A549 (cell line): Measurements from ENCODE around the gene KLHL22. TPM values are rescaled to one million over a fixed set of nuclear protein-coding genes. Genes with fewer than 3 reads are reported as not detected.

ENCODE experiments used
- ATAC-seq, 2 experiments: fragments of 200-7000 bp in 1 of 2; fragments of >200 bp in 1 of 2; cut with Nextera tagmentation in 1 of 2; cut with Tn5 transposase in 1 of 2; 3 replicates each; pipeline versions ENCODE4 v1.8.0 to v1.9.1; 2018 to 2020; ENCODE audit warnings: mild to moderate bottlenecking in 1 of 2, moderate library complexity in 1 of 2
- CTCF ChIA-PET: fragments of 300-600 bp; sonication (Branson Sonifier 250); formaldehyde crosslinking; extraction: SDS; loops from one replicate; lab custom pipeline; 2021; ENCODE audit warnings: antibody characterized with exemption, inconsistent platforms; lab: Yijun Ruan, JAX
- POLR2A ChIA-PET: fragments of 350-600 bp; formaldehyde crosslinking; extraction: SDS; loops from one replicate; lab custom pipeline; 2021; ENCODE audit warnings: antibody characterized with exemption, inconsistent platforms; lab: Yijun Ruan, JAX
- DNase-seq, 2 experiments: peaks; one replicate each; pipeline versions ENCODE4 v3.0.0 to v3.0.0-alpha.2; 2011 to 2016; ENCODE audit warnings: low read depth in 1 of 2, low spot score in 1 of 2
- FAIRE-seq: peaks from 2 replicates; lab custom pipeline; 2011; peaks lifted over from hg19 to GRCh38; lab: Jason Lieb, UNC
- H3K27ac ChIP-seq, 2 experiments: fragments of >200 bp; sonication (Bioruptor Twin); formaldehyde crosslinking; 3 replicates each; pipeline ENCODE4 v1.5.1; 2016 to 2017
- H3K4me1 ChIP-seq: fragments of >200 bp; sonication (Bioruptor Twin); formaldehyde crosslinking; 3 replicates; pipeline ENCODE4 v1.6.1; 2016
- H3K4me2 ChIP-seq: fragments of >200 bp; sonication (Bioruptor Twin); formaldehyde crosslinking; 3 replicates; pipeline ENCODE4 v1.6.1; 2016
- H3K4me3 ChIP-seq: fragments of >200 bp; sonication (Bioruptor Twin); formaldehyde crosslinking; 3 replicates; pipeline ENCODE4 v1.5.1; 2016
- H3K9me3 ChIP-seq: fragments of >200 bp; sonication (Bioruptor Twin); formaldehyde crosslinking; 3 replicates; pipeline ENCODE4 v1.6.1; 2016
- CBX2 ChIP-seq: fragments of 200-600 bp; sonication (generic); IDR thresholded peaks from 2 replicates; pipeline ENCODE4 v1.6.1; 2016; ENCODE audit warnings: low read depth, mild to moderate bottlenecking, borderline replicate concordance
- CBX8 ChIP-seq: fragments of 200-600 bp; sonication (generic); IDR thresholded peaks from 2 replicates; pipeline ENCODE4 v1.6.1; 2016
- EHMT2 ChIP-seq: fragments of 200-600 bp; sonication (generic); IDR thresholded peaks from 2 replicates; pipeline ENCODE4 v1.6.1; 2016; ENCODE audit warnings: antibody characterized with exemption, low read depth, mild to moderate bottlenecking, moderate library complexity
- FOXS1 ChIP-seq: fragments of 250-450 bp; sonication (Bioruptor Pico); IDR thresholded peaks from 2 replicates; pipeline ENCODE4 v1.5.0; 2020; ENCODE audit warnings: mild to moderate bottlenecking, moderate library complexity
- HEYL ChIP-seq: fragments of 250-450 bp; sonication (Bioruptor Pico); IDR thresholded peaks from 2 replicates; pipeline ENCODE4 v1.8.0; 2021; ENCODE audit warnings: mild to moderate bottlenecking, moderate library complexity
- HOXA7 ChIP-seq: fragments of 250-450 bp; sonication (Bioruptor Pico); IDR thresholded peaks from 2 replicates; pipeline ENCODE4 v1.5.0; 2020; ENCODE audit warnings: mild to moderate bottlenecking, moderate library complexity
- HOXB5 ChIP-seq: fragments of 250-450 bp; sonication (Bioruptor Pico); IDR thresholded peaks from 2 replicates; pipeline ENCODE4 v1.5.0; 2020; ENCODE audit warnings: mild to moderate bottlenecking, moderate library complexity
- JUN ChIP-seq, 2 experiments: fragments of >200 bp; sonication (Bioruptor Twin); formaldehyde crosslinking; IDR thresholded peaks; 2 replicates in 1 of 2; 3 replicates in 1 of 2; pipeline ENCODE4 v1.6.1; 2016 to 2017
- KDM5A ChIP-seq: fragments of 200-600 bp; sonication (generic); IDR thresholded peaks from 2 replicates; pipeline ENCODE4 v1.6.1; 2016; ENCODE audit warnings: antibody characterized with exemption, mild to moderate bottlenecking
- MAFK ChIP-seq: fragments of 450-650 bp; IDR thresholded peaks from 2 replicates; pipeline ENCODE4 v1.6.1; 2014; ENCODE audit not compliant: partially characterized antibody
- MYC ChIP-seq: IDR thresholded peaks from 2 replicates; pipeline ENCODE4 v1.6.1; 2012; ENCODE audit warnings: mild to moderate bottlenecking, inconsistent platforms, low read length, improper control_type of control experiment, borderline replicate concordance
- NPAS2 ChIP-seq: fragments of 250-450 bp; sonication (Bioruptor Pico); IDR thresholded peaks from 2 replicates; pipeline ENCODE4 v1.8.0; 2022; ENCODE audit warnings: mild to moderate bottlenecking, moderate library complexity, borderline replicate concordance
- PBX3 ChIP-seq: IDR thresholded peaks from 2 replicates; pipeline ENCODE4 v1.6.1; 2012
- PHF8 ChIP-seq: fragments of 200-600 bp; sonication (generic); IDR thresholded peaks from 2 replicates; pipeline ENCODE4 v1.6.1; 2016; ENCODE audit warnings: low read depth, mild to moderate bottlenecking, antibody characterized with exemption, moderate library complexity, borderline replicate concordance
- POLR2A ChIP-seq: IDR thresholded peaks from 2 replicates; pipeline ENCODE4 v1.6.1; 2012; ENCODE audit warnings: mild to moderate bottlenecking, low read length
- RARB ChIP-seq: fragments of 250-450 bp; sonication (Bioruptor Pico); IDR thresholded peaks from 2 replicates; pipeline ENCODE4 v1.8.0; 2021; ENCODE audit warnings: mild to moderate bottlenecking, moderate library complexity
- RCOR1 ChIP-seq: fragments of 150-350 bp; IDR thresholded peaks from 2 replicates; pipeline ENCODE4 v1.6.1; 2014; ENCODE audit warnings: antibody characterized with exemption, low read length, low read depth
- USF2 ChIP-seq: fragments of 450-650 bp; IDR thresholded peaks from 2 replicates; pipeline ENCODE4 v1.6.1; 2014; ENCODE audit warnings: antibody characterized with exemption
- ZFP36 ChIP-seq: fragments of 450-650 bp; IDR thresholded peaks from 2 replicates; pipeline ENCODE4 v1.6.1; 2014; ENCODE audit warnings: borderline replicate concordance; ENCODE audit not compliant: partially characterized antibody
- ZSCAN20 ChIP-seq: fragments of 250-450 bp; sonication (Bioruptor Pico); IDR thresholded peaks from 2 replicates; pipeline ENCODE4 v1.8.0; 2022; ENCODE audit warnings: mild to moderate bottlenecking, moderate library complexity
- WGBS: methylation state at CpG from one replicate; pipeline ENCODE4 v1.1.6; 2017; ENCODE audit errors: missing lambda C conversion rate; 5-methylcytosine and 5-hydroxymethylcytosine counted together
- polyA plus RNA-seq, 4 experiments: library from polyadenylated mRNA; depleted of rRNA in 3 of 4; stranded (reverse); fragments of >200 nt; fragmentation: RNase III in 1 of 4; extraction: RNeasy Plus Mini Kit Qiagen cat#74134 plus additional on column Dnase treatment in 1 of 4; gene quantifications; 2 replicates in 3 of 4; 3 replicates in 1 of 4; pipeline ENCODE4 v1.2.3, GENCODE V29; 2011 to 2017
- TF ChIP-seq, protein P1 (sequence below): IDR thresholded peaks from 2 replicates; pipeline ENCODE4 v1.6.1; 2012
- TF ChIP-seq, protein P2 (sequence below): fragments of >200 bp; sonication (Bioruptor Twin); formaldehyde crosslinking; IDR thresholded peaks from 2 replicates; pipeline ENCODE4 v1.6.1; 2016
- TF ChIP-seq, protein P3 (sequence below): fragments of >200 bp; sonication (Bioruptor Twin); formaldehyde crosslinking; IDR thresholded peaks from 3 replicates; pipeline ENCODE4 v1.6.1; 2016

KLHL22 gene
- polyA plus RNA-seq, 2 of the 4 experiments (the other 2 are of a cell fraction), result 11.7 TPM

DNA sequence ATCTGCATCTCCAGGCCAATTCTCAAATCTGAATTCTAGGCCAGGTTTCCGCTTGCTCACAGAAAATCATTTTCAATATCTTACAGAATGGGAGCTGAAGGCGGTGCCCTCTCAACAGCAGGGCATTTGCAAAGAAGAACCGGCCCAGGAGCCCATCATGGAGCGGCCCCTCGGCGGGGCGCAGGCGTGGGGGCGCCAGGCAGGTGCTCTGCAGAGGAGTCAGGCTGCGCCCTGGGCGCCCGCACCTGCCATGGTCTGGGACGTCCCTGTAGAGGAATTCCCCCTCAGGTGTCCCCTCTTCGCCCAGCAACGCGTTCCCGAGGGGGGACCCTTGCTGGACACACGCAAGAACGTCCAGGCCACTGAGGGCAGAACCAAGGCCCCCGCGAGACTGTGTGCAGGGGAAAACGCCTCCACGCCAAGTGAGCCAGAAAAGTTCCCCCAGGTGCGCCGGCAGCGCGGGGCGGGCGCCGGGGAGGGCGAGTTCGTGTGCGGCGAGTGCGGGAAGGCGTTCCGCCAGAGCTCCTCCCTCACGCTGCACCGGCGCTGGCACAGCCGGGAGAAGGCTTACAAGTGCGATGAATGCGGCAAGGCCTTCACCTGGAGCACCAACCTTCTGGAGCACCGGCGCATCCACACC is 90.2 kb downstream of the KLHL22 start:
- H3K4me1 ChIP-seq, result no peaks in the 10 kb centered on the region
- H3K4me2 ChIP-seq, result no peak overlapping the region
- no peak overlapping the region for H3K27ac ChIP-seq
- ATAC-seq, result no peak
- WGBS, result 96% methylated on average over 34 of the region's 45 CpGs
- no peaks in the 10 kb centered on the region for H3K9me3 ChIP-seq
- POLR2A ChIA-PET, result no interaction called here
- TF ChIP-seq PBX3 (no peak), FOXS1 (CRISPR knock-in tag) (no peak), CBX2 (no peak), KDM5A (no peak), HEYL (CRISPR knock-in tag) (no peak), MAFK (no peak), EHMT2 (no peak), POLR2A (no peak), RCOR1 (no peak), ZSCAN20 (no peak), HOXA7 (CRISPR knock-in tag) (no peak), RARB (CRISPR knock-in tag) (no peak), MYC (no peak), USF2 (no peak)
- TF ChIP-seq, protein P1, sequence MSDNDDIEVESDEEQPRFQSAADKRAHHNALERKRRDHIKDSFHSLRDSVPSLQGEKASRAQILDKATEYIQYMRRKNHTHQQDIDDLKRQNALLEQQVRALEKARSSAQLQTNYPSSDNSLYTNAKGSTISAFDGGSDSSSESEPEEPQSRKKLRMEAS, result no peak
- TF ChIP-seq, protein P2, sequence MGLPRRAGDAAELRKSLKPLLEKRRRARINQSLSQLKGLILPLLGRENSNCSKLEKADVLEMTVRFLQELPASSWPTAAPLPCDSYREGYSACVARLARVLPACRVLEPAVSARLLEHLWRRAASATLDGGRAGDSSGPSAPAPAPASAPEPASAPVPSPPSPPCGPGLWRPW, result no peak
- TF ChIP-seq, protein P3, sequence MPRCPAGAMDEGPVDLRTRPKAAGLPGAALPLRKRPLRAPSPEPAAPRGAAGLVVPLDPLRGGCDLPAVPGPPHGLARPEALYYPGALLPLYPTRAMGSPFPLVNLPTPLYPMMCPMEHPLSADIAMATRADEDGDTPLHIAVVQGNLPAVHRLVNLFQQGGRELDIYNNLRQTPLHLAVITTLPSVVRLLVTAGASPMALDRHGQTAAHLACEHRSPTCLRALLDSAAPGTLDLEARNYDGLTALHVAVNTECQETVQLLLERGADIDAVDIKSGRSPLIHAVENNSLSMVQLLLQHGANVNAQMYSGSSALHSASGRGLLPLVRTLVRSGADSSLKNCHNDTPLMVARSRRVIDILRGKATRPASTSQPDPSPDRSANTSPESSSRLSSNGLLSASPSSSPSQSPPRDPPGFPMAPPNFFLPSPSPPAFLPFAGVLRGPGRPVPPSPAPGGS, result no peak
- no peak for FAIRE-seq
- CTCF ChIA-PET, result interaction anchor here (1.0 kb wide), 1 partner anchor 16 kb away, joined by 3 read pairs; no protein-coding TSS in a partner anchor
- no peak overlapping the region for H3K4me3 ChIP-seq
- no peak for DNase-seq

DNA sequence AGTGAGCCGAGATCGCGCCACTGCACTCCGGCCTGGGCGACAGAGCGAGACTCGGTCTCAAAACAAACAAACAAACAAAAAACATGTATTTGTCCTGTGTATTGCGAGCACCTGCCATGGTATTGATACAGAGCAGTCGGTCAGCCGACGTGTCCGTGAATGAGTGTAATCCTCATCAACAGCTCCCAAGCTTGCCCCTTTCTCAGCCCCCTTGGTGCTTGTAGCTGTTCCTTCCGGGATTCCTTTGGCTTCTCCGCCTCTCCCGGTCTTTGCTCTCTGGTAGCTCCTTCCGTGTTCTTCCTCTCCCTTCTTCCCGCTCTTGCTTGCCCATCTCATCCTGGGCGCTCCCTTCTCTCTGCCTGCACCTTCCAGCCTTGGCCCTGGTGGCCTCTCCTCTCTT is 90.7 kb downstream of the KLHL22 start:
- ChIA-PET POLR2A (no interaction called here), CTCF (interaction anchor here (1.0 to 1.9 kb wide), 2 partner anchors 9 to 17 kb away, joined by 3 to 6 read pairs; no protein-coding TSS in a partner anchor)
- no peak overlapping the region for H3K4me3 ChIP-seq
- H3K4me2 ChIP-seq, result no peak overlapping the region
- FAIRE-seq, result no peak
- WGBS, result 94% methylated on average over 18 of the region's 18 CpGs
- H3K27ac ChIP-seq, result no peak overlapping the region
- ATAC-seq, result no peak
- TF ChIP-seq NPAS2 (CRISPR knock-in tag) (no peak), RCOR1 (no peak), HOXB5 (no peak), FOXS1 (CRISPR knock-in tag) (no peak), JUN (IDR thresholded peaks at IDR 0.05) (no peak), PHF8 (no peak), HOXA7 (CRISPR knock-in tag) (no peak), USF2 (no peak), ZFP36 (no peak), KDM5A (no peak), CBX8 (no peak)
- H3K9me3 ChIP-seq, result no peaks in the 10 kb centered on the region
- DNase-seq, result no peak
- H3K4me1 ChIP-seq, result no peaks in the 10 kb centered on the region
